ENCODE results near the gene HABP4.

DNA sequence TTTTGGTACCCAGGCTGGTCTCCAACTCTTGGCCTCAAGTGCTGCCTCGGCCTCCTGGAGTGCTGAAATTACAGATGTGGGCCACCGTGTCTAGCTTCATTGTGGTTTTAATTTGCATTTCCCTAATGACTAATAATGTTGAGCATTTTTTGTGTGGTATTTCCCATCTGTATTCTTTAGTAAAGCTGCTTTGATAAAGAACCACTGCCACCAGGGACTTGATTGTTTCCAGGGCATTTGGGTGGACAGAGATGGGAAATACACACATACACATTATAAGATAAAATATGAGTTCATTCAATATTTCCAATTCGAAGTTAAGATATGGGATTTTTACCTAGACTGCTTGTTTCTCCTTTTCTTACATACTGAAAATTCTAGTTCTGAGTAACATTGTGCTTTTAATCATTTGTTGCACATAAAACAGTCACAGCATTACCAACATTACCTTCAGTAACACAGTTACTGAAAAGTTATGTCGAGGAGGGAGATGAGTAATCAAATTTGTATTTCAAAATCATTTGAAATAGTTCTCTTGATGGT, 28.9 kb downstream of the HABP4 start:
- TF ChIP-seq, protein P1, sequence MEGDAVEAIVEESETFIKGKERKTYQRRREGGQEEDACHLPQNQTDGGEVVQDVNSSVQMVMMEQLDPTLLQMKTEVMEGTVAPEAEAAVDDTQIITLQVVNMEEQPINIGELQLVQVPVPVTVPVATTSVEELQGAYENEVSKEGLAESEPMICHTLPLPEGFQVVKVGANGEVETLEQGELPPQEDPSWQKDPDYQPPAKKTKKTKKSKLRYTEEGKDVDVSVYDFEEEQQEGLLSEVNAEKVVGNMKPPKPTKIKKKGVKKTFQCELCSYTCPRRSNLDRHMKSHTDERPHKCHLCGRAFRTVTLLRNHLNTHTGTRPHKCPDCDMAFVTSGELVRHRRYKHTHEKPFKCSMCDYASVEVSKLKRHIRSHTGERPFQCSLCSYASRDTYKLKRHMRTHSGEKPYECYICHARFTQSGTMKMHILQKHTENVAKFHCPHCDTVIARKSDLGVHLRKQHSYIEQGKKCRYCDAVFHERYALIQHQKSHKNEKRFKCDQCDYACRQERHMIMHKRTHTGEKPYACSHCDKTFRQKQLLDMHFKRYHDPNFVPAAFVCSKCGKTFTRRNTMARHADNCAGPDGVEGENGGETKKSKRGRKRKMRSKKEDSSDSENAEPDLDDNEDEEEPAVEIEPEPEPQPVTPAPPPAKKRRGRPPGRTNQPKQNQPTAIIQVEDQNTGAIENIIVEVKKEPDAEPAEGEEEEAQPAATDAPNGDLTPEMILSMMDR (IDR thresholded peaks at IDR 0.05): no peak
- TF ChIP-seq ZFX (IDR thresholded peaks at IDR 0.05; ENCODE audit: borderline replicate concordance): no peak

Data from 22Rv1 (cell line).